Astrocyte (in vitro differentiated cells and primary cell): Measurements from ENCODE around the gene ZFYVE1. TPM values are rescaled to one million over a fixed set of nuclear protein-coding genes. Genes with fewer than 3 reads are reported as not detected.

Experiments
- DNase-seq: peaks from one replicate; pipeline ENCODE4 v3.0.0-alpha.2; 2010; ENCODE audit warnings: low read depth
- FAIRE-seq: peaks from 2 replicates; lab custom pipeline; 2011; peaks lifted over from hg19 to GRCh38; lab: Jason Lieb, UNC
- H2AFZ ChIP-seq: 2 replicates; pipeline ENCODE4 v1.6.0; 2012; ENCODE audit warnings: low read depth, low read length, inconsistent platforms
- H3K27ac ChIP-seq: 2 replicates; pipeline ENCODE4 v1.5.1; 2011; ENCODE audit warnings: low read depth, low read length, inconsistent platforms
- H3K27me3 ChIP-seq: 2 replicates; pipeline ENCODE4 v1.6.0; 2011; ENCODE audit warnings: low read length, inconsistent platforms; ENCODE audit not compliant: insufficient read depth
- H3K36me3 ChIP-seq: 2 replicates; pipeline ENCODE4 v1.5.1; 2011; ENCODE audit warnings: low read length, inconsistent platforms; ENCODE audit not compliant: insufficient read depth
- H3K4me1 ChIP-seq: 2 replicates; pipeline ENCODE4 v1.5.1; 2011; ENCODE audit warnings: low read length, inconsistent platforms; ENCODE audit not compliant: insufficient read depth
- H3K4me2 ChIP-seq: 2 replicates; pipeline ENCODE4 v1.6.0; 2012; ENCODE audit warnings: low read length, inconsistent platforms
- H3K4me3 ChIP-seq: 2 replicates; pipeline ENCODE4 v1.5.1; 2011; ENCODE audit warnings: low read depth, mild to moderate bottlenecking, low read length, inconsistent platforms; ENCODE audit not compliant: insufficient read depth
- H3K79me2 ChIP-seq: 2 replicates; pipeline ENCODE4 v1.6.0; 2012; ENCODE audit warnings: mild to moderate bottlenecking, low read length, inconsistent platforms; ENCODE audit not compliant: insufficient read depth
- H3K9ac ChIP-seq: 2 replicates; pipeline ENCODE4 v1.6.0; 2012; ENCODE audit warnings: mild to moderate bottlenecking, low read length, inconsistent platforms
- H3K9me3 ChIP-seq: 2 replicates; pipeline ENCODE4 v1.5.1; 2012; ENCODE audit warnings: low read depth, mild to moderate bottlenecking, low read length, inconsistent platforms; ENCODE audit not compliant: insufficient read depth
- H4K20me1 ChIP-seq: 2 replicates; pipeline ENCODE4 v1.6.0; 2012; ENCODE audit warnings: low read length, inconsistent platforms; ENCODE audit not compliant: insufficient read depth
- H3K27ac Mint-ChIP-seq: one replicate; pipeline ENCODE4 v1.8.0; 2021; ENCODE audit warnings: mild to moderate bottlenecking, mixed read lengths; ENCODE audit not compliant: unreplicated experiment
- H3K27me3 Mint-ChIP-seq: one replicate; pipeline ENCODE4 v1.8.0; 2021; ENCODE audit warnings: low read depth, mixed read lengths; ENCODE audit not compliant: unreplicated experiment
- H3K36me3 Mint-ChIP-seq: one replicate; pipeline ENCODE4 v1.8.0; 2021; ENCODE audit warnings: low read depth, mixed read lengths; ENCODE audit not compliant: unreplicated experiment
- H3K4me1 Mint-ChIP-seq: one replicate; pipeline ENCODE4 v1.8.0; 2021; ENCODE audit warnings: low read depth, mixed read lengths; ENCODE audit not compliant: unreplicated experiment
- H3K4me3 Mint-ChIP-seq: one replicate; pipeline ENCODE4 v1.8.0; 2021; ENCODE audit warnings: mild to moderate bottlenecking, moderate library complexity, mixed read lengths; ENCODE audit not compliant: unreplicated experiment
- H3K9me3 Mint-ChIP-seq: one replicate; pipeline ENCODE4 v1.8.0; 2021; ENCODE audit warnings: mild to moderate bottlenecking, mixed read lengths; ENCODE audit not compliant: unreplicated experiment
- CTCF ChIP-seq: IDR thresholded peaks from 2 replicates; pipeline ENCODE4 v1.5.1; 2011; ENCODE audit warnings: low read depth, mild to moderate bottlenecking, inconsistent platforms, low read length, moderate library complexity; ENCODE audit not compliant: insufficient read depth
- EZH2 ChIP-seq: IDR thresholded peaks from 2 replicates; pipeline ENCODE4 v1.6.1; 2012; ENCODE audit warnings: mild to moderate bottlenecking, low read length, inconsistent platforms; ENCODE audit not compliant: insufficient read depth
- total RNA-seq: library from RNA; stranded (reverse); gene quantifications from 2 replicates; pipeline ENCODE4 v1.2.1, GENCODE V29; 2021

ZFYVE1 gene
- total RNA-seq, 1 donor from 2014 or later: 34.3 TPM

DNA sequence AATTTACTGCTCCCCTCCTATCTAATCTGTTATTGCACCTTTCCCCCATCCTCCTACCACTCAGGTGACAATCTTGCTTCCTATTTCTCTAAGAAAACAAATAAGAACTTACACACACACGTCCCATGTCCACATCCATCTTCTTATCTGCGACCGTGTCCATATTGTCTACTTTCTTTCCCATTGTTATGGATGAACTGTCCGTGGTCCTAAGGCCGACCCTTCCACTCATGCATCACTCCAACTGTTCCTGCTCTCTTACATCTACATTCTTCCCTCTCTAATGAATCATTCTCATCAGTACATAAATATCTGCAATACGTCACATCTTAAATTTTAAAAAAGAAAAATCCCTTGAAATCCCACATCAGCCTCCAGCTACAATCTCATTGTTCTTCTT lies 30.0 kb downstream of the ZFYVE1 start:
- Histone ChIP-seq H3K9me3 (no peaks in the 10 kb centered on the region), H3K4me1 (no peaks in the 10 kb centered on the region), H2AFZ (no peak overlapping the region), H3K36me3 (peaks cover 23% of the 10 kb centered on the region), H3K4me2 (no peak overlapping the region), H3K9ac (no peak overlapping the region), H4K20me1 (peaks cover 66% of the 10 kb centered on the region), H3K79me2 (peaks cover 7% of the 10 kb centered on the region), H3K4me3 (no peak overlapping the region), H3K27ac (no peak overlapping the region), H3K27me3 (no peaks in the 10 kb centered on the region)
- Mint-ChIP-seq H3K4me3 (no peak overlapping the region), H3K27ac (no peak overlapping the region), H3K27me3 (no peaks in the 10 kb centered on the region), H3K4me1 (peaks cover 1% of the 10 kb centered on the region), H3K9me3 (no peaks in the 10 kb centered on the region), H3K36me3 (peaks cover 38% of the 10 kb centered on the region)
- FAIRE-seq (no peak), DNase-seq (no peak)
- TF ChIP-seq EZH2 (no peak), CTCF (no peak)

DNA sequence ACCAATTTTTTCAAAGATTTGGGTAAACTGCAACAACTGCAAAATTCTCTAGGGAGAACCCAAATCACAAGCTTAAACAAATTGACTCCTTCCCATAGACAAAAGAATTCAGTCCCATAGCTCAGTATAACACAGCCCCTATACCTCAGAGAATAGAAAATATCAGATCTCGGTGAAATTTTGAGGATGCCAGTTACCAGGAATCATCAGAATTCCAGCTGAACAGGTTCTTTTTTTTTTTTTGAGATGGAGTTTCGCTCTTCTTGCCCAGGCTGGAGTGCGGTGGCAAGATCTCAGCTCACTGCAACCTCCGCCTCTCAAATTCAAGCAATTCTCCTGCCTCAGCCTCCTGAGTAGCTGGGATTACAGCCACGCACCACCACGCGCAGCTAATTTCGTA lies 36.7 kb downstream of the ZFYVE1 start:
- Histone ChIP-seq H4K20me1 (peaks cover 16% of the 10 kb centered on the region), H3K36me3 (peaks cover 15% of the 10 kb centered on the region), H3K27ac (no peak overlapping the region), H3K9me3 (no peaks in the 10 kb centered on the region), H3K79me2 (no peaks in the 10 kb centered on the region), H3K4me3 (no peak overlapping the region), H3K9ac (no peak overlapping the region), H2AFZ (no peak overlapping the region), H3K4me1 (no peaks in the 10 kb centered on the region), H3K4me2 (no peak overlapping the region), H3K27me3 (no peaks in the 10 kb centered on the region)
- H3K9me3 Mint-ChIP-seq: no peaks in the 10 kb centered on the region
- DNase-seq (no peak), FAIRE-seq (no peak)
- TF ChIP-seq CTCF: no peak
- TF ChIP-seq EZH2: no peak
- peaks cover 9% of the 10 kb centered on the region for H3K36me3 Mint-ChIP-seq
- no peaks in the 10 kb centered on the region for H3K27me3 Mint-ChIP-seq
- H3K27ac Mint-ChIP-seq: no peak overlapping the region
- H3K4me3 Mint-ChIP-seq: no peak overlapping the region
- H3K4me1 Mint-ChIP-seq: no peaks in the 10 kb centered on the region

- Histone ChIP-seq H3K9me3 (no peaks in the 10 kb centered on the region), H3K9ac (no peak overlapping the region), H2AFZ (no peak overlapping the region), H3K4me3 (no peak overlapping the region), H3K79me2 (no peaks in the 10 kb centered on the region), H4K20me1 (peaks cover 22% of the 10 kb centered on the region), H3K4me1 (no peaks in the 10 kb centered on the region), H3K27ac (no peak overlapping the region), H3K4me2 (no peak overlapping the region), H3K36me3 (peaks cover 19% of the 10 kb centered on the region), H3K27me3 (no peaks in the 10 kb centered on the region)
- TF ChIP-seq EZH2: no peak
- no peak for TF ChIP-seq CTCF
- FAIRE-seq (no peak), DNase-seq (no peak)
- H3K27me3 Mint-ChIP-seq: no peaks in the 10 kb centered on the region
- H3K9me3 Mint-ChIP-seq: no peaks in the 10 kb centered on the region
- H3K27ac Mint-ChIP-seq: no peak overlapping the region
- H3K36me3 Mint-ChIP-seq: peaks cover 22% of the 10 kb centered on the region
- no peaks in the 10 kb centered on the region for H3K4me1 Mint-ChIP-seq
- no peak overlapping the region for H3K4me3 Mint-ChIP-seq
These were observed 40.0 kb downstream of the ZFYVE1 start for GRCh38 chr14:72986857-72987256.
